DMS114 treated with DMSO at 0.1 percent for 48 hours (cell line): Measurements from ENCODE around the gene HOXB9.

Experiments used
- DNase-seq: peaks from one replicate; lab custom pipeline; 2025; ENCODE audit not compliant: unreplicated experiment; lab: John Stamatoyannopoulos, UW

HOXB9 gene

DNA sequence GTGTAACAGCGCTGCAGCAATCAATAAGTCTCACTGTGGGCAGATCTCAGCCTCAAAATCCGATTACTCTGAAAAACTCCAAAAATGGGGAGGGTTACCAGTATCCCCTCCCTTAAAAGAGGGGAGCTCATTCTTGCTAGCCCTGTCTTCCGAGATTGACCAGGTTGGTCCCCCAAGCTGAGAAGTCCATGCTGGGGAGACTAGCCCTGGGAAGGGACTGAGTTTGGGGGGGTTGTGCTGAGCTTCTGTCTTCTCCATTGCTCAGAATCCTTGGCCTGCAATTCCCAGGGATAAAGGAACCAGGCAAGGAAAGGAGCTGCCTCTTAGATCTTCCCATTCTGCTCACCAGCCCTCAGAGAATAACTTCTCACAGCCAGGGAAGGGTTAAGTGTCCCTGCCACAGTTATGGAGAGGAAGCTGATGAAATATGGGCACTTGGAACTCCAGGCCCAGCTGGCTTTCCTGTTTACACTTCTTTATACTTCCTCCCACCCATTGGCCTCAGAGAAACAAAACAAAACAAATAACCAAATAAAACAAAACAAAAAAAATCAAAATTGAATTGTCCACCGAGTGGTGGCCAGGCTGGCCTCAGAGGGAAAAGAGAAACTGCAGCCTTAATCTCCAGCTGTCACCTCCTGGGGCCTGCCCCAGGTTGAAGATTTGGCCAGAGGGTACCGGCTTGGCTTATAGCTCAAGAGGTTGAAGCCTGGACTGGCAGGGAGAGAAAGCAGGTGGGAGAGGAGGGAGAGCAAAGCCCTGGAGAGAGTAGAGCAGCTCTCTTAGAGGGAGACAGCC lies 38.7 kb downstream of the HOXB9 start:
- DNase-seq = no peak

DNA sequence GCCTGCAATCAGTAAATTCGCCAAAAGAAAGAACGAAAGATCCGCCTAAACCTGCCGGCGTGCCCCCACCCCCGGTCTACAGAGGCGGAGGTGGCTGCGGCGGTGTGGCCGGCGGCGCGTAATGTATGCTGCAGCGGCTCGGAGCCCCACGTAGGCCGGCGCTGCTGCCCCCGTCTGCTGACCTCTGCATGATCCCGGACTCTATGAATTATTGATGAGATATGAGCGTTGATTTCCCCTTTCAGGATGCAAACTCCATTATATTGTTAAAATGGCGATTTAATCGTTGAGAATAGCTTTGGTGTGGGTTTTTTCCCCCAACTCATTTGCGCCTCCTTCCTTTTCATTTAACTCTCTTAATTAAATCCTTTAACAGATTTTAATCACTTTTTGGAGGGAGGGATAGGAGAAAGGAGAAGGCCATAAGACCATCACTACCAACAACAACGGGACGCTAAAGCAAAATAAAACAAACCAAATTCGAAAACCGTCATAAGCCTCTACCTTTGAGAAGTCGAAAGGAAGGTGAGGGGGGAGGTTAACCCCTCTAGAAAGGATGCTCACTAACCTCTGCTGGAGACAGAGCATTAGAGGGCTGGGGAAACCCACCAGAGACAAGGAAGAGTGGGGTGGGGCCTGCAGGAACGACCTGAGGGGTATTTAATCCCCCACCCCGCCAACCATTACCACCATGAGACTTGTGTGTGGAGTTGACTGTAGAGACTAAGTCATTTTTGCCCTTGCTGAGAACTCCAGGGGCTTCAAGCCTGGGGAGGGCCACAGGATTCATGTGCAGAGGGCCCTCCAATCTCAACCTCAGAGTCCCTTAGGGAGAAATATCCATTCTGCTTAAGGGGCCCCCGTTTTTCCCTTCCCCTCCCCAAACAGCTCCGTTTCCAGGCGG lies 39.6 kb downstream of the HOXB9 start:
- no peak for DNase-seq

DNA sequence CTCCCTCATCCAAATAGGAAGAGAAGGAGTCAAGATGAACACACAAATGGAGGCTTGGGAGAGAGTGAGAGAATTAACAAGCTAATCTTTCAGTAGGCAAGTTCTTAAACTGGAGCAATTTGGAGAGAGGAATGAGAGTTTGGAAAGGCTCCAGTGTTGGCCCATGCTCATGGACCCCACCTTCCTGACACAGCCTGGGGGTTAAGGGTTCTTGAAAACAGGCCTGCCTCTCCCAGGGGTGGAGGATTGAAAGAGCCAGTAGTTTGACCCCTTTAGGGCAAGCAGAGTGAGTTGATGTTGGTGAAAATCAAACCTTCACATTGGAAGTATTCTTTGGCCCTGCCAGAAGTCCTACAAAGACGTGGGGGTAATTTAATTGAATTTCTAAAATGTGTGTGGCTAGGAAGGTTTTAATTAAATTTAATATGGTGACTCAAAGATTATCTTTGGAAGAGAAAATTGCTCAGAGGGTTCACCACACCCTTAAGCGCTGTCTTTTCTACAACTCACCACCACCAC lies 41.9 kb downstream of the HOXB9 start:
- no peak for DNase-seq

DNA sequence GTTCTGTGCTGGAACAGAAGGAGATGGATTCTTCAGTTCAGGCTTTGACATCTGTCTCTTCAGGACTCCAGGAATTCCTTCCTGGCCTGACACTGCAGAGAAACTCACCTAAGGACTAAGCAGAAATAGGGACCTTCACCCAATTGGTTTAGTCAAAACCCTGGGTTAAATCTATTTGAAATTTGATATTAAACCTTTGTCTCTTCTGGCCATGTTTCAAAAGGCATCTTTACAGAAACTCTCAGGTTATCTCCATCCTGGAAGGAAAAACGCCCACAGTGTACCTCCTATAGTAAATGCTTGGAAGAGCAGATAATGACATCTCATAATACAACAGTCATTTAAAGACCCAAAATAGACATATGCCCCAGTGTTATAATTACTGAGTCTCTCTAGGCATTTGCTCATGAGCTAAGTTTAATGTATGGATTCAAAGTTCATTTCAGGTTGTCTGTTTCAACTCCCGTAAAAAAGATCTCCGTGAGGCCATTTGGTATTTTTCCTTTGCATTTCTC lies 42.4 kb downstream of the HOXB9 start:
- no peak for DNase-seq

DNA sequence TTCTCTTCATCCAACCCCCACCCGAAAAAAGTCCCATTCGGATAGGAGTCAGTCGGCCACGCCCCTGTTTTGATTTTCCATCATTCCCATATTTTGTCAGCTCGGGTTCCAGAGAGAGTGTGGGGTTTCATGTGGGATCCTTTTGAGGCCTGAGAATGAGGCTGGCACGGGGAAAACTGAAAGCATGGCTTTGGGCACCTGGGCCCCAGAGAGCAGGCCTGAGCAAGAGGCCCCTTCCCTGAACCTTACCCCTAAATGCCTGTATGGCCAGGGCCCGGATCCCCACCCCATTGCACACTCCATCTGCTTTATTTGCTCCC lies 43.4 kb downstream of the HOXB9 start:
- DNase-seq = no peak

DNA sequence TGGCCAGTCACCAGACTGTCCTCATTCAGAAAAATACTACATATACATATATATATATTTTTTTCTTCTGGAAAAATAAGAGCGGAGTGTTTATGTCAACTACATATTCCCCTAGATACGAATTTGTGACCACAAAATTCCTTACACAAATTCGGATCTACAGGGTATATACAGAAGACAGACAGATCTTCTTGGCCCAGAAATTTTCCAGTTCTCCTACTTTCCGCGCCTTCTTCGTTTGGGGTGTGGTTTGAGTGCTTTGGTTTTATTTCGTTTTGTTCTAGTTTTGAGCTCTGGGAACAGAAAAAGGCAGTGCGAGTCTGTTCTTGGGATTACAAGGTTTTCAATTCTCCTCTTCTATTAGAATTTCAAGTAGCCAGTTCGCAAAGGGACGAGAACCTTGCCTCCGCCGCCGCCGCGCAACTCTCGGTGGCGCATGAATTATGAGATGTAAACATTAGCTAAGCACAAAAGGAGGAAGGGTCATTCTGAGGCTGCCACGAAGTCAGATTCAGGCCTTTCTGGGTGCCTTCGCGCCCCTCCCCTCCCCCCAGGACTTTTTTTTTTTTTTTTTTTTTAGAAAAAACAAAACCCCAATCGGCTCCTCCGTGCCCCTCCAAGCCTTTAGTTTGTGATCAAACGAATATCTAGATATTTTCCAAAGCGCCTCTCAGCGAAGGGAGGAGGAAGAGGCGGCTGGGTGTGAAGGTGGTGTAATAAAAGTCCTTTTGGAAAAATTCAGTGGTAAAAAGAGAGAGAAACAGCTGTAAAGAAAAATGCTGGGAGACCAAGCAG lies 46.2 kb downstream of the HOXB9 start:
- peak; percentile 50 for DNase-seq

DNA sequence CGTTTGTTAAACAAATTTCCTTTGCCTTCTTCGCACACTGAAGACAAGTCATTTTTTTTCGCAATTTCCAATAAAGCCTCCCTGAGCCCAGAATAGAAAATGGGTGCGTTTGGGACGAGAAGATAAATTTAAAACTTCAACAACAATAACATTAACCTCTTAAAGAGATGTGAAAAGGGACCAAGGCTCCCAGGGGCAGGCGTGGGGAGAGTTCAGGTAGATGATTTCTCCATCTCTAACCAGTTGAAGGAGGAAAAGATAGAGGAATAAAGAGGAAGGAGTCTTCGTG lies 46.7 kb downstream of the HOXB9 start:
- DNase-seq = no peak

DNA sequence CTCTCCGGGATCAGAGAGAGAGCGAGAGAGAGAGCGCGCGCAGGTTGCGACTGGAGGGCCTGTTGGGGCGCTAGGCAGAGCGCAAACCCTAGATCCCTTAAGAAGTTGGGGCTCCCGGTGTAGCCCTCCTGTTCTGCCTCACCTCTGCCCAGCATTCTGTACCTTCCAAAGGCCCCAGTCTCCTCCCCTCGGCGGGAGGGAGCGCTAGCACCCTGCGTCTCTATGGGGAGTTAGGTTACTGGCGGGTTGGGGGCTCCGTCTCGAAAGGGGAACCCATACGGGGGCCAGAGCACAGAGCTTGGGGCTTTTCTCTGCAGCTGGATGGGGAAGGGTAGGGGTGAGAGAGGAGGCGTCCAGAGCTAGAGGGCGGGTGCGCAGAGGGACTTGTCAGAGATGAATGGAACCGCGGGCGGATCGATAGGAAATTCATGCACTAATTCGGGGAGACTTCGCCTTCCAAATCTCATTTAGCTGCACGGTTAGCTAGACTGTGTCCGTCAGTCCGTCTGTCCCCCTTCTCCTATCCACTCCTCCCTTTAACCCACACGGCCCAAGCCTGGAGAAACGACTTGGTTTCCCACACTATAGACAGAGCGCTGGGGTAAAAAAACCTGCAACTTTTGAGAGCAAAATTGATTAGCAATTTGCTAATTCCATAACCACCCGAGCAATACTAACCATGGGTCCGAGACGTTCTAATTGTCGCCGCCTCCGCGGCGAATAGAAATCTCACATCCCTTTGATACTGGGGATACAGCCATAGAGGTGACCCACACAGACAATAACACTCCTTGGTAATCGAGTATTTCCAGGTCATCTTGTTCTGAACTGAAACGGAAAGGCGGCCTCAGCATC lies 47.3 kb downstream of the HOXB9 start:
- no peak for DNase-seq

DNA sequence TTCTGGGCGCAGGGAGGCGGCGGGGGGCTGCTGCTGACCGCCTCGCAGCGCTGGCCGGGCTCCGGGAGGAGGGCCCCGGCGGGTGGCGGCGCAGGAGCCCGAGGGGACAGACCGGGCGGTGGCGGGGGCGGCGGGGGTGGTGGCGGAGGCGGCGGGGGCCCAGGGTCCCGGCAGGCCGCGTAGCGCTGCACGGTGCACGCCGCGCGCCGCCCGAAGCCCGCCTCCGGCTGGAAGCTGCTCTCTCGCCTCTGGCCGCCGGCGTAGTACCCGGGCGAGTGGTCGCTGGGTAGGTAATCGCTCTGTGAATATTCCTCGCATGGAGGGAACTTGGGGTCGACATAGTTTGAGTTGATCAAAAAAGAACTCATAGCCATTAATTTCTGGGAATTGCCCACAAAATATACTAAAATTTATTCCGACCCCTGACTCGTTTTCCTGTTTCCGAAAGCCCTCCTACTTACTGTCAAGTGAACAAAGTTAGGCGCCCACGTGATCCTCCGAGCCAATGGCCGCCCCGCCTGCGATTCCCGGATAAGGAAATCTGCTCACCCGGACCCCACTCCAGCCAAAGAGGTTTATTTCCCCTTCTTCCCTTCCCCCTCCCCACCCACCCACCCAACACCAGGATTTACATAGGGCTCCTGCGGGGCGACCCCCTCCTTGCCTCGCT lies 48.1 kb downstream of the HOXB9 start, which contains the start of gene HOXB4:
Gene HOXB4, minus strand, starts transcription at position 405 of the 670 bp plus-strand sequence. Its CDS starts 31 bp downstream, at position 374.
- peak; percentile 79 for DNase-seq

DNA sequence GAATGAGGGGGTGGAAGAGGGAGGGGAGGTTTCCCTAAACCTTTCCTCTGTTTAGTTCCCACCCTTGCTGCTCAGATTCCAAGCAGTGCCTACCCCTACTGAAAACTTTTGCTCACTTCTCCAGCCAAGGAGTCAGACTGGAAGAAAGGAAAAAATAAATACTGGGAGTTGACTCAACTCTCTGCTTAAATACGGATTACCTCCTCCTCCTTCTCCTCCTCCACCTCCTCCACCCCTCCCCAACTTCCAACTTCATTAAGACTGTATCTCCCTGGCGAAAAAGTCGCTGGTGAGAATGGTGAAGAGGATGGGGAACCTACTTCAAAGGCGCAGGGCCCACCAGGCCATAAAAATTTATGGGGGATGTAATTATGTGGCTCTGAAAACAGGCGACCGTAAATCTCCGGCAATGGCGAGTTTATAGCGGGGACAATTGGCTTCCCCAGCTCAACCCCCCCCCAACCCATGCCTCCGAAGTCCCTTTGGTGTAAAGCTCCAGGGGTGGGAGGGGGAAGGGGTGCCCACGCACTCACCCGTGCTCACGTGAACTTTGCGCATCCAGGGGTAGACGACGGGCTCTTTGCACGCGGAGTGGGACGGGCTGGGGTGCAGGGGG lies 48.7 kb downstream of the HOXB9 start:
- peak; percentile 25 for DNase-seq

DNA sequence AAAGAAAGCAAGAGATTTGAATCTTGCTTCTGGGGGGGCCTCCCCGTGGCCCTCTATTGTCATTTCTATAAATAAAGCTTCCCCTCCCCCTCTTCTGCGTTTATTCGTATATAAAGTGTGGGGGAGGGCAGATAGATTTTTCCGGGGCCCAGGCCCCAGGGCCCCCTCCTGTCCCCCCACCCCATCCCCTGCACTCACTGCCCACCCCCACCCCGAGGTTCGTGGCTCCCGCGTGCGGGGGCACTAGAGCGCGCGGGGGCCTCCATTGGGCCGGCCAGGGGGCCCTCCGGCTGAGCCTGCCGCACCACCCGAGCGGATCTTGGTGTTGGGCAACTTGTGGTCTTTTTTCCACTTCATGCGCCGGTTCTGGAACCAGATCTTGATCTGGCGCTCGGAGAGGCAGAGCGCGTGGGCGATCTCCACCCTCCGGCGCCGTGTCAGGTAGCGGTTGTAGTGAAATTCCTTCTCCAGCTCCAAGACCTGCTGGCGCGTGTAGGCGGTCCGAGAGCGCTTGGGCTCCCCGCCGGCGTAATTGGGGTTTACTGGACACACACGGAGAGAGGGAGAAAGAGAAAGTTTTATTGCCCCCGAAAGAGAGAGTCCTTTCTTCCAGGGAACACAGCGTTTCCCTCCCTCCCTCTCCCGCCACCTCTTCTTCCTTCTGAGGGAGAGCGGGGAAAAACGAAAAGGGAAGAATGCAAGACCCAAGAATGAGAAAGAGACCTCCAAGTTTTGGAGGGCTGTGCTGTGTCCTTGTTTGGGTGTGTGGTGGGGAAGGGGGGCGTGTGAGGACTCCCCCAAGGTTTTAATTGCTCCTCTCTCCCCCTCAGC lies 49.5 kb downstream of the HOXB9 start:
- no peak for DNase-seq

DNA sequence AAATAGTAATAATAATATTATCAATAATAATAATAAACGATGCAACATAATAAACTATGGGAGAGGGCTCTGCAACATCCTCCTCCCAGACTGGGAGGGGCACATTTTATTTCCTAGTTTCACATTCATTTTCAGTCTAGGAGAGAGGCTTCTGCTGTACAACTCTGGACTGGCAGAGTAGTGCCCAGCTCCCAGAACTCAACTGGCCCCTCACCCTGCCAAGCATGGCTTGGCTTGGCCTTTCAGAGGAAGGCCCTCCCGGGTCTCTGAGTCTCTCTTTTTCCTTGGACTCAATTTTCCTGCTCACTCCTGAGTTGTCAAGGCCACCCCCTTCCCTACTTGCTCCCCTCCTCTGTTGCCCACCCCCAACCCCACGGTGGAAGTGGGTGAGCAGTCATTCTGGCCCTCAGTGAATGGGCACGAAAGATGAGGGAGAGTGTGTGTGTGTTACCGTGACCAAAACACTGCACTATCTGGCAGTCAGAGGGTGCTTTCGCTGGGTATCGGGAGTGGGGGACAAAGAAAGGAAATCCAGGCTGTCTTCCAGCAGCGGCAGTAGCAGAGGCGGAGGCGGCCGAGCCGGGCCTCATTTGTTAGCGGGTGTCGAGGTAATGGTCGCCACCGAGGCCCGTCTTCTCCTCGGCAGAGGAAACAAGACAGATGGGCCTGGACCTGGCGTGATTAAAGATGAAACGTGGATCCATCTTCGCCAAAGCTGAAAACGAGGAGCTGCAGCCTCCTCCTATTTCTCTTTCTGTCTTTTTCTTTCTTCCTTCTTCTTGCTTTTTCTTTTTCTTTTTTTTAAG lies 50.3 kb downstream of the HOXB9 start:
- DNase-seq = no peak

DNA sequence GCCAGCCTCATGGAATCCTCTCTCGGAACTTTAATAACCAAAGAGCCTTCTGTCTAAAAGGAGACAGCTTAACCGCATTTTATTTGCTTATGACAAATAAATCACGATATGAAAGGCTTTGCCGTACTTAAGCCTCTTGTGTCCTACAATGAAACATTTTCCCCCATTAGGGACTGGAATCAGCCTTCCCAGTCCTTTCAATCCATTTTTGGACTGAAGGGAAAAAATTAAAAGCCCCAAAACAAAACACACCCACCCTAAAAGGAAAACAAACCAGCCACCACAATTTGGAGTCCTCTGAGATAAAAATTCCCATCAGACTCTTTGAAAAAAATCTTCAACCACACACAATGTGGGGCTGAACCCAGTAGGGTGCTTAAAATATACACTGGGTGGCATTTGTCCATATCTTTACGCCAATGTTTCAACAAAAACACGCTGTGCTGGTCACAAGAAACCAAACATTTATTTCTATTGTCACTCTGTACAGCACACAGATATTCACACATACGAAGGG lies 51.0 kb downstream of the HOXB9 start:
- DNase-seq = no peak

DNA sequence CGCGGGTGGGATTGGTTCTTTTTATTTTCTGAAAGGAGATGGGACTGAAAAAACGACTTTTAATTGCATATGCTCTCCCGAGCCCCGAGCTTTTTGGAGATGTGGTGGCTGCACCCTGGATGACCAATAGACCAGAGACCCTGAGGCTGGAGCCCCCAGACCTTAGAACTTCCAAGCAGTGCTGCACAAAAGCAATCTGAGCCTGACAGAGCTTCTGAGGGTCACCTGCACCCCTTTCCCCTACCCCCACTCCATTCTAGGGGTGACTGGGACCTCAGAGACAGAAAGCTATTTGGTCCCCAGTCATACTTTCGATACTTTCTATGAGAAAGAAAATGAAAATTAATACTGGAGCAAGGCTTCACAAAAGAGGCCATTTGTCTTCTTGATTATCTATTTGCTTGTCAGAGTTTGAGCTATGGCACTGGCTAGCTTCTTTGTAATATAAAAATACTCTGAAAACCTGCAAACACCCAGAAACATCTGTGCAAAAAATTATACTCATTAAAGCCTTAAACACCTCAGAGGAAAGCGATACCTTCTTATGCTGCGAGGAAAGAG lies 51.6 kb downstream of the HOXB9 start:
- no peak for DNase-seq

DNA sequence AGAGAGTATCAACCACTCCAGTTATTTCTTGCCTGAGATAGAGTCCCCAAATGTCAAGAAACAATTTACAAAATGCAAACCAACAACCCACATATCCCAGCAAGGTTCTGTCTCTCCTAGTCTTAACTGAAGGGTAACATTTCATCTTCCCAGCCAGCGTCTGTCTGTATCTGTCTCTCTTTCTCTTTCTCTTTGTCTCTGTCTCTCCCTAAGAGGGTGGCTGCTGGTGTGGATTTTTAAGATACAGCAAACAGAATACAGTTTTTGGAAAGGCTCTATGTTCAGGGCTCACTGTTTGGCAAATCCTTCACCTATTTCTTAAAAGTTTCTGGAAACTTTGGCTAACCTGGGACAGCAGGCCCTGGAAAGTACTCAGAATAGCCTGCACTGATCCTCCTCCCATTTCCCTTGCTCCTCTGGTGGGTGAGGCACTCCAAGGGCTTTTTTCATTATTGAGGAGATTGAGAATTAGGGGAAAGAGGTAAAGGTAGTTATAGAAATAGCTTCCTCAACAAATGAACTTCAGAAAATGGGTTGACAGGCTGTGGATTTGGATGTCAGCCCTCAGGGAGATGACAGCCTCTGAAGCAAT lies 54.2 kb downstream of the HOXB9 start:
- DNase-seq = no peak
